Retina (tissue), 1 donor: ENCODE data around the gene TARBP2.

Experiments used
- DNase-seq: peaks from one replicate; pipeline ENCODE4 v3.0.0-alpha.2; 2016

The TARBP2 gene

GRCh38 chr12:53497461-53497860 lies 3.6 kb upstream of the TARBP2 start:
- no peak for DNase-seq

GRCh38 chr12:53498235-53498630 lies 2.9 kb upstream of the TARBP2 start:
- no peak for DNase-seq

- DNase-seq = peak; percentile 80
These were observed 1.6 kb upstream of the TARBP2 start, which contains the start of gene MAP3K12 for GRCh38 chr12:53499266-53500141. Gene MAP3K12 (minus strand): TSS chr12:53499458. CDS start chr12:53487391, 12,067 bp downstream.

- no peak for DNase-seq
These were observed 824 bp upstream of the TARBP2 start for GRCh38 chr12:53500142-53500775.

- DNase-seq = no peak
These were observed 615 bp downstream of the TARBP2 start for GRCh38 chr12:53501615-53502181.

GRCh38 chr12:53502331-53502730 lies 1.2 kb downstream of the TARBP2 start:
- no peak for DNase-seq

GRCh38 chr12:53502983-53503728 lies 2.1 kb downstream of the TARBP2 start:
- no peak for DNase-seq

- DNase-seq = no peak
These were observed 3.2 kb downstream of the TARBP2 start for GRCh38 chr12:53504004-53504920.

GRCh38 chr12:53505086-53505485 lies 4.0 kb downstream of the TARBP2 start:
- no peak for DNase-seq

- DNase-seq = no peak
These were observed 4.7 kb downstream of the TARBP2 start for GRCh38 chr12:53505555-53506449.

- no peak for DNase-seq
These were observed 5.3 kb downstream of the TARBP2 start for GRCh38 chr12:53506450-53506785.

GRCh38 chr12:53506881-53507602 lies 6.0 kb downstream of the TARBP2 start, which contains the start of gene NPFF:
Gene NPFF (minus strand): TSS chr12:53507484. CDS start chr12:53507474, 10 bp downstream.
- no peak for DNase-seq

GRCh38 chr12:53507603-53507885 lies 6.5 kb downstream of the TARBP2 start:
- no peak for DNase-seq

GRCh38 chr12:53508534-53509170 lies 7.6 kb downstream of the TARBP2 start:
- peak; percentile 92 for DNase-seq

- no peak for DNase-seq
These were observed 9.2 kb downstream of the TARBP2 start for GRCh38 chr12:53510181-53510812.

- DNase-seq = no peak
These were observed 12.8 kb downstream of the TARBP2 start for GRCh38 chr12:53513712-53514410.

GRCh38 chr12:53514628-53515290 lies 13.7 kb downstream of the TARBP2 start:
- DNase-seq = no peak

GRCh38 chr12:53515291-53515680 lies 14.2 kb downstream of the TARBP2 start:
- no peak for DNase-seq
